GM18951 (cell line): Measurements from ENCODE around the gene XRCC5.
A peak's percentile ranks its signal among the peaks of the same experiment; 100 is the strongest.
"Not testable (repeated sequence)": the region's sequence is repeated elsewhere in the genome, so short reads cannot be mapped to it uniquely, and the experiment has no call there.

ENCODE experiments used
- POLR2A ChIP-seq: IDR thresholded peaks from 4 replicates; pipeline ENCODE4 v1.6.1; 2011; ENCODE audit warnings: mild to moderate bottlenecking; ENCODE audit not compliant: insufficient read length, insufficient read depth; ENCODE audit errors: extremely low read depth
- in situ Hi-C: fragments of 300-500 bp; cut with MboI; formaldehyde crosslinking; loops from one replicate; pipeline ENCODE4 v1.12.0; 2022; ENCODE audit warnings: low sequenced_read_pairs, mixed read lengths, inconsistent platforms; ENCODE audit not compliant: unreplicated experiment

Gene XRCC5

DNA sequence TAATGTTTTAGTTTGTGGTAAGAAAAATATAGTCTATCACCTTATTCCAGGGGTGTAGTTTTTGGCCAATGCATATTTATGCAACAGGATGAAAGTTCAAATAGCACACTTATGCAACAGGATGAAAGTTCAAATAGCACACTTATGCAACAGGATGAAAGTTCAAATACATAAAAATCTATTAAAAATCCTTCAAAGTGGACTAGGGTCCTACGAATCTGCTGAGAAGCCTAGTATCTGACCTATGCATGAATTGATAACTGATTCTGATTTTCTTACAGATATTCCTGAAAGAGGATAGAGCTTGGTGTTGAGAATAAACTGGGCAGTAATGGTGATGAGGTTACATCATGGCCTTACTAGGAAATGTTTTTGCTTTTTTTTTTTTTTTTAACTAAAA lies 30.4 kb upstream of the XRCC5 start:
- in situ Hi-C loops, result no loop called here
- no peak for TF ChIP-seq POLR2A

DNA sequence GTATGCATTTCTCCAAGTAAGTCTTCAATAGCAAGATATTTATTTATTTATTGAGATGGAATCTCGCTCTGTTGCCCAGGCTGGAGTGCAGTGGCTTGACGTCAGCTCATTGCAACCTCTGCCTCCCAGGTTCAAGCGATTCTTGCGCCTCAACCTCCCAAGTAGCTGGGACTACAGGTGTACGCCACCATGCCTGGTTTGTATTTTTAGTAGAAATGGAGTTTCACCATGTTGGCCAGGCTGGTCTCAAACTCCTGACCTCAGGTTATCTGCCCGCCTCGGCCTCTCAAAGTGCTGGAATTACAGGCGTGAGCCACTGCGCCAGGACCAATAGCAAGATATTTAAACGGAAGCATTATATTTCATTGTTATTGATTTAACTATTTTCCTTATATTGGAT lies 29.1 kb upstream of the XRCC5 start:
- in situ Hi-C loops, result not testable (repeated sequence)

DNA sequence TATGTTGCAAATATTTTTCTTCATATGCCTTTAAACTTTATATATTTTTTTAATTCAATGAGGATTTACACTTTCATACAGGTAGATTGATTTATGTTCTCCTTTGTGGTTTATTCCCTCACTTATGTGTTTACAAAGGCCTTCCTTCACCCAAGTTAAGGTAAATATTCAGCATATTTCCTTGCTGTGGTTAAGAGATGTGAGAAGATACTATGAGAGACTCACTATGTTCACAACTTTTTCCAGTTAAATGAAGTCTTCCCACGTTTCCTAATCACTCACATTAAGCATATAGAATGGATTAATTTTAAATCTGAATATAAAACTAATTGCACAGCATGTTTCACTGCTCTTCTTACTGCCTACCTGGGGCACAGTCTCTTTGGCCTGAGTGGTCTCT lies 28.1 kb upstream of the XRCC5 start:
- in situ Hi-C loops, result no loop called here
- no peak for TF ChIP-seq POLR2A

DNA sequence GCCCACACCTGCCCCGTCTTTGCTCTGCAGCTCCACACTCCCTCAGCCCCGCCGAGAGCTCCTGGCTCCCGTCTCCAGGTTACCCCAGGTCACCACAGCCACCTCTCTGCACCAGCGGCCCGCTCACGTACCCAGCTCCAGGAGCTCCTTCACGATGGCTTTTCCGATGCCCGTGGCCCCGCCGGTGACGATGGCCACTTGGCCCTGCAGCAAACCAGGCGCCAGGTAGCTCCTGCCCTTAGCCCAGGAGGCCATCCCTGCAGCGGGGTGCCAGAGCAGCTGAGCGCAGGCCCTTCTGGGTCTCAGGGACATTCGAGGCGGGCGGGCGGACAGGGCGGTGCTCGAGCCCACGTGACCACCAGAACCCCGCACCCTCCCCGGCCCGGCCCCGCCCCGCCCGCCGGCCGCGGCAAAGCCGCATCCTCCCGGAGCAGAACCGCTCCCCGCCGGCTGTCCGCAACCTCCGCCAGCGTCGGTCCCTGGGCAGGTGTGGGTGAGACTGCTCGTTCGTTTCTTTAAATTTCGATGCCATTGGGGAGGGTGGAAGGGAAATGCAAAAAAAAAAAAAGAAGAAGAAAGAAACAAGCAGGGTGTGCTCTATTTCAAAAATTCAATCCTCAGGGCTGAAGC lies 27.5 kb upstream of the XRCC5 start, which contains the start of the genes PECR and TMEM169:
TSS of gene PECR (minus strand) at position 323 of the 630 bp plus-strand sequence. CDS start at position 255, 68 bp downstream.
TSS of gene TMEM169 (plus strand) at position 433 of the 630 bp plus-strand sequence. CDS start 14,045 bp downstream, outside the sequence.
- in situ Hi-C loops, result no loop called here
- peak; percentile 87 for TF ChIP-seq POLR2A

DNA sequence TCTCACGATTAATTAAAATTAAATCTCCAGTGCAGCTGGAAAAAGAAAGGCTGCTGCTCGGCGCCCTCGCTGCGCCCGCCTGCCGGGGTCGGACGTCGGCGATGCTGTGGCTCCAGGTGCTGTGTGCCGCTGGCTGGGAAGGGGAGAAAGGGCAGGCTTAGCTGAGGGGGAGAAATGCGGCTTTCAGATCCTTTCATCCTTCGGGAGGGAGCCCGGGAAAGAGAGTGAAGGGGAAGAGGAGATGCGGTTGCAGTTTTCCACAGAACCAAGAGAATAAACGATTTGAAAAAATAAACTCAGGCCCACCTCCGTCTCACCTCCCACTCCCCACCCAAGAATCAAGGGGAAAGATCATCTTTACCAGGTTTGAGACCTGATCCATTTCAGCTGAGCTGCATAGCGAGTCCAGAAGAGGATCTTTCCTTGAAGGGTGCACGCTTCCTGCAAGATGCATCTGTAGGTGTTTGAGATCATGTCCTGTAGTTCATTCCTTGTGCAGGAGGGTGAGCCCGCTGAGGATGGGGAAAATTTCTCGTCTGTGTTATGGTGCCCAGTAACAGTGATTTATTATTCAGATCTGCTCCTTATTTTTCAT lies 26.9 kb upstream of the XRCC5 start:
- in situ Hi-C loops, result no loop called here
- no peak for TF ChIP-seq POLR2A

DNA sequence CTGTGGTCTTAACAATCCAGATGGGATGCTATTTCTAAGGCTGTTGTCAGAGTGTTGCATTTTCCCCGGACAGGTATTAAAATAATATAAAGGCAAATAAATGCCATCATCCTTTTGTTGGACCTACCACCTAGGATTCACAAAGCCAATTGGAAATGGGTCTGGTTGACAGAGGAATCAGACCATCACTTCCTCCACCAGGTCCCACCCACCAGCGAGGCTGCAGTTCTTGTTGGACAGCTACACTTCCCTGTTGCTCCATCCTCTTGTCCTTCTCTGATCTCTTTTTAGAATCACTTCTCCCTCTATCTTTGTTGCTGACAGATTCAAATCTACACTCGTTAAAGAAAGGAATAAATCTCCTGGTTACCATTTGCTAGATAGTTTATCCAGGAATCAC lies 26.3 kb upstream of the XRCC5 start:
- no peak for TF ChIP-seq POLR2A
- in situ Hi-C loops, result no loop called here

DNA sequence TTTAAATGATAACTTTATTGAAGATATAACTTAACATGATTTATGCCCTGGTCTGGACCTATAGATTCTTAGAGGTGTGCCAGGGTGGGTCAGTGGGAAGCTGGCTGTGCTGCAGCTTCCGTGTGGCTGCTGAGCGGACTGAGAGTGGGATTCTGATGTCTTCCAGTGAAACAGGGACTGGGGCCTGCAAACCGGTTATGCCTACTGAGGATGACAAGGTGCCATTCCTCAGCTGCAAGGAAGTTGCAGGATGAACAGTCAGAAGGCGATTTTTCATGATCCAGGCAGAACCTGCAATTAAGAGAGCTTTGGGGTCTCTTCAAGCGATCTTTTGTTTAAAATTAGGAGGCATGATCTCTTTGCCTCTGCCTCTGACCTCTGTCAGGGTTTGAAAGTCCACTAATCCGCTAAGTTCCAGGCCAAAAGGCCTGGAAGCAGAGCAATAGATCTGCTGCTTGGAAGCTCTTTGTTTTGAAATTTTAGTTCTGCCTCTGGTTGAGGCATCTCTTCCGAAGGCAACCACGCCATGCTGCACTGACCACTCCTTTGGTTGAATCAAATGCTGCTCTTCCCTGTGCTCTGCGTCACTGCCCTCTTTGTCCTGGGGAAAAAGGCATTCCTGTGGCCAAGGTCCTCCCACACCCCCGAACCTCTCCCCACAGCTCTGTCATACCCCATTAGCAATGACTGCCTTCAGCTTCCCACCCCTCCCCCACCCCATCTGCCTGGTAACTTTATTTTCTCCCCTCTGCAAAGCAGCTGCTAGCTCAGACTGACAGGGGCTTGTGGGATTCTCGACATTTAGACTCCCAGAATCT lies 25.5 kb upstream of the XRCC5 start:
- no peak for TF ChIP-seq POLR2A
- in situ Hi-C loops, result no loop called here

DNA sequence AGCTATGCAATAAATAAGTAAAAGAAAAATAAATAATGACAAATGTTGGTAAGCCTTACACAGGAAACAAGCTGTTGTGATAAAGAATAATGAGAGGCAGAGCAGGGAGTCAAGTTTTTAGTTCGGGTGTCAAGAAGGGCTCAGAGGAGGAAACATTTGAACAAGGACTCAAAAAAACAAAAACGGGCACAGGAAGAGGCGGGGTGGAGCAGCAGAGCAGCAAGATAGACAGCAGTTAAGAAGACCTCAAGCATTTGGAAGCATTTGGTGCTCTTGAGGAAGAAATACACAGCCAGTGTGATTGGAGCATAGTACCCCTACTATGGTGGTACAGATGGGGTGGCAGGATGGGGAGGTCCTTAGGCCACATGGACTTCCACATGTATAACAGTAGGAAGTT lies 24.6 kb upstream of the XRCC5 start:
- in situ Hi-C loops, result no loop called here
- no peak for TF ChIP-seq POLR2A

DNA sequence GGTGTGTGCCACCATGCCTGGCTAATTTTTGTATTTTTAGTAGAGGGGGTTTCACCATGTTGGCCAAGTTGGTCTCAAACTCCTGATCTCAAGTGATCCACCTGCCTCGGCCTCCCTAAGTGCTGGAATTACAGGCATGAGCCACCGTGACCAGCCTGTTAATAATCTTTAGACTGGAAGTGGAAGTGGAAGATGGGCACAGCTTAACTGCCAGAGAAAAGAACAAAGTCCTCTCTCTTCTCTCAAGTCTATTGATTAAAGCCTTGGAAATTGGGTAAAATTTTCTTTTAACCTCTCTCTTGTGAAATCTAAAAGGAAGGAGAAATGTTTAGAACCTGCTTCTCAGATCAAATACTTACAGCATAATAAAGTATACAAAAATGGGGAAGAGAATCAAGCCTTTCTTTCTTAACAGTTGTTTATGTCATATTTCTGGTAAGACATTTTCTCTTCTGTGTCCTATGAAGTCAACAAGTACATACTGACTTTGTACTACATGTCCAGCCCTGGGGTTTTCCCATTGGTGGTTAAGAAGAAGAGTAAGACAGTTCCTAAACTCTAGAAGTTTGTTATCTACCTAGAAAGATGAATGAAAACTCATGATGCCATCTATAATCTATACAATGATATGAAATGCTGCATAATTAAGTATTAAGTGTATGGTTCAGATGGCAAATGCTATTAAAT lies 22.8 kb upstream of the XRCC5 start:
- in situ Hi-C loops, result no loop called here
- TF ChIP-seq POLR2A, result no peak

DNA sequence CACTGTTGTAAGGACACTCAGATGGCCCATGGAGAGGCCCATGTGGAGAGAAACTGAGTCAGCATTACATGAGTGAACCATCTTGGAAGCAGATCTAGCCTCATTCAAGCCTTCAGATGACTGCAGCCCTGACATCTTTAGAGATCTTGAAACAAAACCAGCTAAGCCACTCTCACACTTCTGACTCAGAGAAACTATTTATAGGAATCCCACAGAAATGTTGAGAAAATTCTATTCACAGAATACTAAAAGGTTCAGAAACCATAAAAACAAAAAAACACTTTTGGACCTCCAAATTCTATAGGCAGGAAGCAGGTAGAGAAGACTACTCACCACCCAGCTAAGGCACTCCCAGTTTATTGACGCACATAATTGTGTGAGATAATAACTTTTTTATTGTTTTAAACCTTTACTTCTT lies 18.8 kb upstream of the XRCC5 start:
- in situ Hi-C loops, result no loop called here
- no peak for TF ChIP-seq POLR2A

DNA sequence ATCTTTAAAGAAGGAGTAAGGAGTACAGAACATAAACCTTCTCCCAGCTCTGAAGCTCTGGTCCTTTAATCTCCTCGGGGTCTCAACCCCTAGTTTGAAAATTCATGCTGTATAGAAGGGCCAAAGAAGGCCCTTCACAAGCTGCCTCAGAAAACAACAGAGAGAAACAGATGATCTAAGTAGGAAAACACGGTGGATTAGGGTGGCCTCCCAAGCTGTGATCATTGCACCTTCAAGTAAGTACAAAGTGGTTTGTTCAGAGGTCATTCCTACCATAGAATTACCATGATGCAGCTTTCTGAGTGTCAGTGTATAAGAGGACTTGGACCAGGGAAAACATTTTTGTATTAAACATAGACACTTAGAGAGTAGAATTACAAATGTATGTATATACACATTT lies 16.5 kb upstream of the XRCC5 start:
- TF ChIP-seq POLR2A, result no peak
- in situ Hi-C loops, result no loop called here

DNA sequence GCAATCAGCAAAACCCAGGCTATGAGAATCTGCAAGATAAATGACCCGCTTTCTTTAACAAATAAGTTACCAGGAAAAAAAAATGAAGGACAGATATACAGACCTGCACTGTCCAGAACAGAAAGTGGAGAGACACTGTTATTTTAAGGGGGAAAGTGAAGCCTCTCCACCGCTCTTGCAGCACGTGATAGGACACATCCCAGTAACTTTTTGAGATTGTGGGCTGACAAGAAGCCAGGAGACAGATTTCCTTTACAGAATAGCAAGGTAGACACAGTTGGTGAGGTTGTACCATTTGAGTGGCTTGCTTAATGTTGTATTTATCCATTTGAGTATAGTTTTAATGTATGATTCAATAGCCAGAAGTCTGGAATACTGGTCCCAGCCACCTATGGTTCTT lies 14.4 kb upstream of the XRCC5 start:
- in situ Hi-C loops, result no loop called here
- TF ChIP-seq POLR2A, result no peak
